GM12878 (cell line): ENCODE data around the gene SLC51A. TPM values are rescaled to one million over a fixed set of nuclear protein-coding genes. Genes with fewer than 3 reads are reported as not detected.
A peak's percentile ranks its signal among the peaks of the same experiment; 100 is the strongest.

Source experiments
- CBX3 ChIP-seq: fragments of 200-600 bp; sonication (generic); IDR thresholded peaks from 2 replicates; pipeline ENCODE4 v1.6.1; 2016; ENCODE audit warnings: low read depth, borderline replicate concordance
- CUX1 ChIP-seq: IDR thresholded peaks from 2 replicates; pipeline ENCODE4 v1.6.1; 2012; ENCODE audit warnings: improper control_type of control experiment, low read depth, low read length; ENCODE audit not compliant: insufficient replicate concordance
- ELK1 ChIP-seq: IDR thresholded peaks from 2 replicates; pipeline ENCODE4 v1.6.1; 2012; ENCODE audit warnings: low read depth, low read length, improper control_type of control experiment
- EZH2 ChIP-seq: IDR thresholded peaks from 2 replicates; pipeline ENCODE4 v1.6.1; 2012; ENCODE audit warnings: low read depth, mild to moderate bottlenecking, control low read depth, inconsistent platforms, low read length, borderline replicate concordance; ENCODE audit not compliant: control insufficient read depth
- FOXM1 ChIP-seq: IDR thresholded peaks from 2 replicates; pipeline ENCODE4 v1.6.1; 2012; ENCODE audit warnings: low read depth, mild to moderate bottlenecking, inconsistent platforms, low read length, moderate library complexity
- HSF1 ChIP-seq: fragments of 150-350 bp; IDR thresholded peaks from 2 replicates; pipeline ENCODE4 v1.6.1; 2014; ENCODE audit warnings: mild to moderate bottlenecking, low read depth, low read length
- JUNB ChIP-seq: IDR thresholded peaks from 2 replicates; pipeline ENCODE4 v1.6.1; 2016; ENCODE audit warnings: antibody characterized with exemption, mild to moderate bottlenecking
- MEF2B ChIP-seq: fragments of 450-650 bp; IDR thresholded peaks from 2 replicates; pipeline ENCODE4 v1.6.1; 2018; ENCODE audit warnings: mild to moderate bottlenecking, moderate library complexity; ENCODE audit not compliant: partially characterized antibody, poor library complexity, severe bottlenecking
- NR2F1 ChIP-seq: fragments of 450-650 bp; conservative IDR thresholded peaks from 2 replicates; pipeline ENCODE4 v1.6.1; 2017; ENCODE audit warnings: mild to moderate bottlenecking
- RELB ChIP-seq: fragments of 450-650 bp; IDR thresholded peaks from 2 replicates; pipeline ENCODE4 v1.6.1; 2017; ENCODE audit warnings: low read depth, mild to moderate bottlenecking, moderate library complexity
- STAT1 ChIP-seq: fragments of 450-650 bp; conservative IDR thresholded peaks from 2 replicates; pipeline ENCODE4 v1.6.1; 2014; ENCODE audit warnings: antibody characterized with exemption, mild to moderate bottlenecking
- TBL1XR1 ChIP-seq: IDR thresholded peaks from 2 replicates; pipeline ENCODE4 v1.6.1; 2012; ENCODE audit warnings: low read depth, low read length, improper control_type of control experiment
- YBX1 ChIP-seq: fragments of 450-650 bp; IDR thresholded peaks from 2 replicates; pipeline ENCODE4 v1.6.1; 2016; ENCODE audit warnings: antibody characterized with exemption
- ZNF207 ChIP-seq: fragments of 450-650 bp; IDR thresholded peaks from 2 replicates; pipeline ENCODE4 v1.6.1; 2014; ENCODE audit warnings: antibody characterized with exemption, mild to moderate bottlenecking, borderline replicate concordance
- ZNF217 ChIP-seq: fragments of 450-650 bp; IDR thresholded peaks from 2 replicates; pipeline ENCODE4 v1.6.1; 2017; ENCODE audit warnings: antibody characterized with exemption, mild to moderate bottlenecking
- ZNF622 ChIP-seq: fragments of 450-650 bp; IDR thresholded peaks from 2 replicates; pipeline ENCODE4 v1.6.1; 2017; ENCODE audit warnings: mild to moderate bottlenecking, inconsistent platforms
- ZNF687 ChIP-seq: fragments of 450-650 bp; IDR thresholded peaks from 2 replicates; pipeline ENCODE4 v1.6.1; 2017; ENCODE audit warnings: mild to moderate bottlenecking, moderate library complexity
- polyA plus RNA-seq, 11 experiments: library from polyadenylated mRNA; depleted of rRNA in 4 of 11; unstranded in 6 of 11; stranded (reverse) in 5 of 11; fragments of >200 nt; fragmentation: Nextera tagmentation in 4 of 11; fragmentation: Illumina TruSeq in 1 of 11; extraction: Ambion mirVana in 4 of 11; extraction: Trizol in 1 of 11; gene quantifications; 1 replicate in 1 of 11; 2 replicates in 10 of 11; pipeline versions ENCODE4 v1.2.1 to v1.2.3, GENCODE V29; 2011 to 2016; ENCODE audit warnings: inconsistent platforms in 2 of 11, missing spikeins in 2 of 11, low read depth in 1 of 11
- total RNA-seq, 4 experiments: library from RNA; depleted of rRNA in 3 of 4; stranded (reverse); fragments of >200 nt in 3 of 4; fragmentation: Illumina TruSeq in 1 of 4; extraction: Trizol in 1 of 4; gene quantifications; 2 replicates each; pipeline versions ENCODE4 v1.2.1 to v1.2.3, GENCODE V29; 2013 to 2021

Gene SLC51A
- total and polyA plus RNA-seq, 10 of the 15 experiments (the other 5 are each of a cell fraction or from before 2014, with no cell fraction given), result 0.99 to 3.9 (median 2.2) TPM; not detected in 6

- TF ChIP-seq CBX3, result no peak
- no peak for TF ChIP-seq YBX1
- no peak for TF ChIP-seq MEF2B
- TF ChIP-seq EZH2, result no peak
- no peak for TF ChIP-seq ZNF207
- no peak for TF ChIP-seq NR2F1
- TF ChIP-seq JUNB, result peak; percentile 69
- TF ChIP-seq STAT1, result no peak
- TF ChIP-seq CUX1, result no peak
- TF ChIP-seq ZNF217, result no peak
- no peak for TF ChIP-seq ZNF687
- no peak for TF ChIP-seq TBL1XR1
- peak; percentile 45; the same call in 1 of the 2 replicates for TF ChIP-seq RELB
- TF ChIP-seq HSF1, result peak; percentile 76
- TF ChIP-seq ZNF622, result no peak
- TF ChIP-seq FOXM1, result no peak
- TF ChIP-seq ELK1, result no peak
Measured at GRCh38 chr3:196274585-196274984, 58.3 kb downstream of the SLC51A start (continued).
